ENCODE data around the gene HSD11B2.

The HSD11B2 gene

DNA sequence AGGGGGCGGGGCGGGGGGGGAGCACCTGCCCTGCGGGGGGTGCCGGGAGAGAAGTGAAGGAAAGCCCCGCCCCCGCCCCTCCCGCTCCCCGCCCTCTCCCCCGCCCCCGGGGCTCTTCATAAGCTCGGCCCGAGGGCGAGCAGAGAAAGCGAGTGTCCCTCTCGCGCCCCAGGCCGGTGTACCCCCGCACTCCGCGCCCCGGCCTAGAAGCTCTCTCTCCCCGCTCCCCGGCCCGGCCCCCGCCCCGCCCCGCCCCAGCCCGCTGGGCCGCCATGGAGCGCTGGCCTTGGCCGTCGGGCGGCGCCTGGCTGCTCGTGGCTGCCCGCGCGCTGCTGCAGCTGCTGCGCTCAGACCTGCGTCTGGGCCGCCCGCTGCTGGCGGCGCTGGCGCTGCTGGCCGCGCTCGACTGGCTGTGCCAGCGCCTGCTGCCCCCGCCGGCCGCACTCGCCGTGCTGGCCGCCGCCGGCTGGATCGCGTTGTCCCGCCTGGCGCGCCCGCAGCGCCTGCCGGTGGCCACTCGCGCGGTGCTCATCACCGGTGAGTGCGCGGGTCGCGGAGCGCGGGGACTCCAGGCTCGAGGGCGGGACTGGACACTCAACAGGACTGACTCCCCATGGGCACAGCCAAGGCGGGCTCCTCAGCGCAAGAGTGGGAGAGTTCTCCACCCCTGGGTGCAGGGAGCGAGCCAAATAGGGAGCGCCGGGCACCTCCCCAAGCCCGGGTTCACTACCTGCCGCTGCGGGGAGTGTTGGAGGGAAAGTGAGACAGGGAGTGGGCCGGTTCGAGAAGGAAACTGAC is at the start of gene HSD11B2:
HSD11B2 (plus strand) TSS at position 145 of the 798 bp plus-strand sequence; CDS start at position 273, 128 bp downstream.
- peak; percentile 42 for DNase-seq

GRCh38 chr16:67383284-67383683 is 47.6 kb upstream of the HSD11B2 start:
- no peak for DNase-seq

DNA sequence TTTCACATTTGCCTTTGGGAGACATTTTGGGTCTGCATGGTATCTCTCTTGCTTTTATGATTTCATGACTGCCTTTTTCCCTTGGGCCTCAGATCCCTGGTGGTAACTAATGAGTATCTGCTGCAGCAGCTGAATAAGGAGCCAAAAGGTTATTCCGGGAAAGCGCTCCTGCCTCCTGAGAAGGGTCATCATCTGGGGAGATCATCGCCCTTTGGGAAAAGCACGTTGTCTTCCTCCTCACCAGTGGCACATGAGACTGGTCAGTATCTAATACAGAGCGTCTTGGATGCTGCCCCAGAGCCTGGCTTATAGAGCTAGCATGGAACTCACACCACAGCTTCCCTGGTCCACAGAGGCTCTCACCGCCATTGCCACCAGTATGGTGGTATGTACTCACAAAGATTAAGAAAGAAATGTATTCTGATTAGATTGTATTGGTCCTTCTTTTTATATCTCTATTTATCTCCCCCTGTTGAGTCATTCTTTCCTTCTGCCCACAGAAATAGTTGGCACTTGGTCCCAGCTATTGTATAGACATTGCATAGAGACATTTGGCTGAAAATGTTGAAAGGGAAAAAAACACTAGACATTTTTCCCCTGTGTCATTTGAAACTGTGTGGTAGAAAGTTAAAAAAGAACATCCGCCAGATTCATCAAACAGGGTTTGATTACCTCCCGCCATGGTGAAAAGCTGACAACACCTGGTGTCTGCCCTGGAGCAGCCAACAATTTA is 46.0 kb upstream of the HSD11B2 start:
- DNase-seq: no peak

DNA sequence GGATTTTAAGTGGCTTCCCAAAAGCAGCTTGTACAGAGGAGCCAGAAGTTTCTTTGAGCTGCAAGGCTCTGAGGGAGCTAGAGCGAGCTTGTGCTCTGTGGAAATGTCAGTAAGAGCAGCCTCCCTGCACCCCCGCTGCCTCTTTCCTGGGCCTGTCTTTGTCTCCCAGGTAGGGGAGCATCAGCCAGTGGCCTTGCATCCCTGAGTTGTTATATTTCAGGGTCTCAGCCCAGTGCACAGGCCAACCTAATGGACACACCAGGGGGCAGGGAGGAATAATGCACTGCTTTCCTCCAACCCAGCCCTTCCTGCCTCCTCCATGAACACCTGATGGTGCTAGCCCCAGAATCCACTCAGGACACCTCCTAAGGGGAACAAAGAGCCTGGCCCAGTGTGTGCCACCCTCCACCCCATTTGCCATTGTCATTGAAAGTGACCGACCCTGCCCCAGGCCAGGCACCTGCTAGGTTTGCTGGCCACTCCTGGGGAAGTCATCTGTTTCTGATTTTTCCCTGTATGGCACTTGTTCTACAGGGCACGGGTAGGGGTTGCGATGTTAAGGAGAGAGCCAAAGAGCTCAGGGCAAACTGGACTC is 44.0 kb upstream of the HSD11B2 start:
- DNase-seq: no peak

GRCh38 chr16:67387479-67388079 is 43.3 kb upstream of the HSD11B2 start:
- no peak for DNase-seq

DNA sequence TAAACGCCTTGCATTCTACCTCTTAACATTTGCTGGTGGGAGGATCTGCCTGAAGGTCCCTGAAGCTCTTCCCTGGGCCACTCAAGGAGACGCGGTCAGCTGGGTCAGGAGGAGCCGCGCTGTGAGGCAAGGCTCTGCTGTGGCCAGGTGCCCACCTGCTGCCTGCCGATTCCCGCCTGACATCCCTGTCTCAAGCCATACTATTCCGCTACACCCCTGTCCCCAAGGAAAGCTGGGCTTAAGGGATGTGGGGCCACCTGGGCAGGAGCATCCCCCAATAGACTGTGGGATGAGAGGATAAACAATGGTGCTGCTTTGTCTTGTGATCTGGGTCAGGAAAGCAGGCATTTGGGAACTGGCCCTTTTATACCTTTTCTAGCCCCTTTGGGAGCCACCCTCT is 42.7 kb upstream of the HSD11B2 start:
- DNase-seq: no peak

DNA sequence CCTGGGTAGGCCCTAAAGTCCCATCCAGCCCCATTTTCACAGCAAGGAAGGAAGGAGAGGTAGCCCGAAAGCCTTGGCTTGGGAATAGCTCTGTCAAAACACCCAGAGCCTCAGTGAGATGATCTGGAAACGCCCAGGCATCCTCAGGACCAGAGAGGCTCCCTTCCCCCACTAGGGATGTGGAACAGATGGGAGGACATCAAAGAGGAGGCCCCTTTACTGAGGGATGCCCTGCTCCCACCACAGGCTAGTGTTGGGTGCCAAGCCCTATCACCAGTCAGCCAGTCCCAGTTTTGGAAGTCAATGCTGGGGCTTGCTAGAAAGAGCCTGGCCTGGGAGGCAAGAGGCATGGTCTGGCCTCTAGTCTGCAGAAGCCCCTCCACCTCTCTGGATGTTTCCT is 42.3 kb upstream of the HSD11B2 start:
- DNase-seq: no peak

- no peak for DNase-seq
Observed at GRCh38 chr16:67389911-67390815, 40.8 kb upstream of the HSD11B2 start.

GRCh38 chr16:67390816-67391423 is 40.0 kb upstream of the HSD11B2 start:
- no peak for DNase-seq

- no peak for DNase-seq
Observed at GRCh38 chr16:67391424-67392300, 39.3 kb upstream of the HSD11B2 start.

DNA sequence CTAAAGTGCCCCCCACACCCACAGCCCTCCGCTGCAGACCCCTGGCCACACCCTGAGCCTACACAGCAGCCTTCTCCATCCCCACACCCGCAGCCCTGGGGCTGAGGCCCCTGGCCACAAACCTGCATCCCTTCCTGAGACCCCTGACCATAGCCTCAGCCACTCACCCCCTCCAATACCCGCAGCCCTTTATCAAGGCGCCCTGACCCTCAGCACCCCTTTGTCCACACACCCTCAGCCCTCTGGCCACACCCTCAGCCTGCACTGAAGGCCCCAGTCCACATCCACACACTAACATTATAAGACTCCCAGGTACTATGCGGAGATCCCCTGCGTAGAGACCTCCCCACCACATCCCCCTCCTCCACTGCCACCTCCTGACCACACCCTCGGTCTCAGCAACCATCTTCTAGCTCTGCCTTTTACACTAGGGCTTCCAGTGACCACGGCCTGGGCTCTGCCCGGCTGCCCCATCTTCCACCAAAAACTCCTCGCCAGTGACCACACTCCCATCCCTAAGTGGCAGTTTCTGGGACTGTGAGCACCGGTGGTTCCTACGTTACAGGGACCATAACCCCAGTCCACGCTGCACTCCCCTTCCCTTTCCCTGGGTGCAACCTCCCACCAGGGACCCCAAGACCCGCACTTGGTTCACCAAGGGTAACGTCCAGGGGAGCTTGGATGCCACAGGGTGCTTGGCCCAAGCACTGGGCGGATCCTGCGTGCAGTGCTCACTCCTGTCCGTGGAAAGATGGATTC is 38.4 kb upstream of the HSD11B2 start:
- DNase-seq: no peak

GRCh38 chr16:67393111-67393787 is 37.7 kb upstream of the HSD11B2 start, which contains the start of gene TPPP3:
Gene TPPP3, minus strand, starts transcription at chr16:67393498. Its CDS starts 2,387 bp downstream, at chr16:67391111.
- peak; percentile 7 for DNase-seq

DNA sequence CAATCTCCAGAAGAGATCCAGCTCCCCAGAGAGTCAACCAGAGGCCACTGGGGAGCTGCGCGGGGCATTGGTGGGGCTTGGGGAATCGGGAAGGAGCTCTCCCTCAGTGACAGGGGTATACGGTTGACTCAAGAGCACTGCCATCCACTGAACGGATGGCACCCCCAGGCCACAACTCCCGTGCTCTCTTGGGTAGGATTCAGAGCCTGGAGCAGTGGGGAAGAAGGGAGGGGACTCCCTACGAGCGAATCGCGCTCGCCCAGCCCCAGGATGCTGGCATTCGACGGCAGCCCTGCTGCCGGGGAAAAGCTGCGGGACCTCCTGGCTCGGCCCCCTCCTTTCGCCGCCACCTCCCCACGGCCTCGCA is 37.1 kb upstream of the HSD11B2 start:
- no peak for DNase-seq

DNA sequence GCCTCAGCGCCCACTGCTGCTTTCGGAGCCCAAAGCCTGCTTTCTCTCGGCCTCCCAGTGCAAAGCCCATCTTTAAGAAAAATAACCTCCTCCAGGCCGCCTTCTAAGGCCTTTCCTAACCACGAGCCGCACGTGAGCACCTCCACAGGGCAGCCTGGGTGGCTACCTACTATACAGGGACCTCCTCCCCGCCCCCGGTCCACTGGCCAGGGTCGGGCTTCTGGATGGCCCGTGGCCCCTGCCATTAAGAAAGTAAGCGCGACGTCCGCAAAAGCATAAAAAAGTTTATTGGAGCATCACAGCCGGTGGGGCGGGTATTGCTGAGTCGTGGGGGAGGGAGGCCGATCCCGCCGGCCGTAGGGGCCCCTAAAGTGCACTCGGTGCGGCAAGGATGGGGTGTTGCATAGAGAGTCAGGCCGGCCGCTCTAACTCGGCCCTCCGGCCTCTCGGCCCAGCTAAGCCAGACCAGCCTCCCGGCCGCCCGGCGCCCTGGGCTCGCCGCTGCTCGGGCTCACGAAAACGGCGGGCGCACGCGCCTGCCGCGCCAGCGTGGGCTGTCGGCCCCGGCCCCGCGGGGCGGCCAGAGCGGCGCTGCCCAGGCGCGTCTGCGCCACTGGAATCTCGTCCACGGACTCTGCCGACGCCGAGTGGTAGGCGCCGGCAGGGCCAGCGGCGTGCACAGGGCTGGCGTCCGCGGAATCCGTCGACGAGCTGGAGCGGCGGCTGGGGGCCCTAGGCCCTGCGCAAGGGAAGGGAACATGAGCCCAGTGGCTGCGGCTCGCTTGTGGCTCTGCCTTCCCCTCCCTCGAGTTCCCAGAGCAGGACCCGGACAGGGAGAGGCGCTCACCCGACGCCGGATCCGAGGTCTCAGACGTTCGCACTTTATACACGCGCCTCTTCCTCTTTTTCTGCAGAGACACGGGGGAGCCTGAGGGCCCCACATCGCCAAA is 36.5 kb upstream of the HSD11B2 start:
- no peak for DNase-seq

DNA sequence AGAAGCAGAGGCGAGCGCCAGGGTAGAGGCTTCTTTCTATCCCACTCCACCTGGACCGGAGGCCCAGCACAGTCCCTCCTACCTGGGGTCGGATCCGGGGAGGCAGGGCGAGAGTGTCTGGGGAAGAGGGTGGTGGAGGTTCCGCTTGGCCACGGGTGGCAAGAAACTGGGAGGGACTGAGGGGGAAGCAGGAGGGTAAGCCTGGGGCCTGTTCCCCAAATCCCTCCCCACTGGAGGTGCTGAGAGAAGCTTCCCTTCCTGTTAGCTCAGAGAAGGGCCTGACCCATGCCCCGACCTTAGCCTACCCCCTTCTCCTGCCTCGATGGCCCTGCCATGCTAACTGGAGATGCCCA is 35.8 kb upstream of the HSD11B2 start:
- no peak for DNase-seq

DNA sequence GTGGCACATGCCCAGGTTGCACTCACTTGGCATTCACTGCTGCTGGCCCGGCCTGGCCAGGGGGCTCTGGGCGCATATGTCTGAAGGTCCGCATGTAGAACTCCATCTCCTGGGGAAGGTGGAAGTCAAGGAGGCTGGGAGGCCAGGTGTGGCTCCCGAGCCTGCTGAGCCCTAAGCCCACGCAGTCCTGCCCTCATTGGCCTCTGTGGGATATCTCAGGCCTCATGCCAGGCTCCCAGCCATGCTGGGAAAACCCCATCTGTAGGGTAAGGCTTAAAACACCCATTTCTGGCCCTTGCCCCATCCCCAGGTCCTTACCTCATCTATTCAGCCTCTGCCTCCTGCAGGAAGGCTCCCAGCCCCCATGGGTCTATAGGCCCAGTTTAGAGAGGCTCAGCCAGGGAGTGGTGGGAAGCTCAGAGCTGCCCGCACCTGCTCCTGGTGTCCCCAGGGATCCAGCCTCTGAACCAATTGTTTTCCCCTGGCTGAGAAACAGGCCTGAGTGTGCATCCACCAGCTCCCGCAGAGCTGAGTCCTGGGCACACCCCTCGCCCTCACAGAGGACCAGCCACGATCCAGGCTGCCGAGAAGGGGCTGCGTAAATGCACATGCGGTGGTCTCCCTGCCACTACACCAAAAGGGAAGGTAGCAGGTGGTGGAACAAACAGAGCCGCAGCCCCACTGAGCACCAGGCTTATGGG is 35.3 kb upstream of the HSD11B2 start:
- DNase-seq: no peak

DNA sequence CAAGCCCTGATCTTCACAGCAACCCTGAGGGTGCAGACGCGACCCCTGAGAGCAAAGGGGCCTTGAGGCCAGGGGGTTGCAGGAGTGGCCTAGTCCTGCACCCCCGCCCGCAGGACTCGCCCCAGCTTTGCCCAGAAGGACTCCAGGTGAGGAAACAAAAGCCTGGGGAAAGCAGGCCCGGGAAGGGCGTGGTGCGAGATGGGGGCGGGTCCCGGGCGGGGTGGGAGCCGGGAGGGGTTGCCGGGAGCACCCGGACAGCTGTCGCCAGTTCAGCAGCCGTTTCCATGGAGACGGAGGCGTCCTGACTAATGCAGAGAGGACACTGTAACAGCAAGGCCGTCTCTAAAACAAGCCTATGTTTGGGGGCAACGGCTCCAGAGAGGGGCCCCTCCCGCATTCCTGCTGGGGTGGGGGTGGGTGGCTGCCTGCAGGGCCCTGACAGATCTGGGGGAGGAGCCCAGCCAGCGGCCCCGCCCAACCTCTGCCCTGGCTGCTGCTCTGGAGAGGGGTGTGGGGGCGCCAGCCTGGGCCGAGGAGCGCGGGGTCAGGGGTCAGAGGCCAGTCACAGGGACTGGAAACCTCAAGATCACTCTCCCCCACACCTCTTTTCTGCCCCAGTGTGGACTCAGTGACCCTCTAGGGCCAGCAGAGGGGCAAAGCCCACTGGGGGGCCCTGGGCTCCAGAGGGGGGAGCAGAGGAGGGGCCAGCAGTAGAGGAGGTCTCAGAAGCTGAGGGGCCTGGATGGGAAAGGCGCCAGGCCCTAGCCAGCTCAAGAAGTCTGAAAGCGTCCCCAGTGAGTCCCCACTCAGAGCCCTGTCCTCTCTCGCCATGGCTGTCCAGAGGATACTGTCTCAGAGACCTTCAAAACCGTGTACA is 34.5 kb upstream of the HSD11B2 start:
- no peak for DNase-seq
